ENCODE results near the gene UQCRHL. TPM values are rescaled to one million over a fixed set of nuclear protein-coding genes. Genes with fewer than 3 reads are reported as not detected.
A peak's percentile ranks its signal among the peaks of the same experiment; 100 is the strongest.
"Not testable (repeated sequence)": the region's sequence is repeated elsewhere in the genome, so short reads cannot be mapped to it uniquely, and the experiment has no call there.

Gene UQCRHL
- 5.4 and 6.4 TPM in 2 replicates for total RNA-seq (2014; rRNA removed; shearing (Covaris generic); ENCODE audit: low replicate concordance)

DNA sequence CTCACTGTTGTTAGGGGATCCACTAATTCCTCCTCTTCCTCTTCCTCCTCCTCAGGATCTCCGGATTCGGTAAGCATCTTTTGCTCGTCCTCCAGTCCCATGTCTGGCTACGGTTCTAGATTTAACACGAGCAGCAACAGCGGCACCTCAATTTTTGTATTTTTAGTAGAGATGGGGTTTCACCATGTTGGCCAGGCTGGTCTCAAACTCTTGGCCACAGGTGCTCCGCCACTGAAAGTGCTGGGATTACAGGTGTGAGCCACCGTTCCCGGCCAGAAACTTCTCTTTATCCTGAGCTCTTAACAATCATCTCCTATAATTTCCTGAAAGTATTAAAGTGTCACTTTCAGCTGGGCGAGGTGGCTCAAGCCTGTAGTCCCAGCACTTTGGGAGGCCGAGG lies at the start of gene UQCRHL:
UQCRHL (minus strand) TSS at position 101 of the 400 bp plus-strand sequence; CDS start at position 101, 0 bp downstream.
- H3K4me3 ChIP-seq (ENCODE audit: low read length); H3K9me3 ChIP-seq (ENCODE audit: low read length): not testable (repeated sequence)

DNA sequence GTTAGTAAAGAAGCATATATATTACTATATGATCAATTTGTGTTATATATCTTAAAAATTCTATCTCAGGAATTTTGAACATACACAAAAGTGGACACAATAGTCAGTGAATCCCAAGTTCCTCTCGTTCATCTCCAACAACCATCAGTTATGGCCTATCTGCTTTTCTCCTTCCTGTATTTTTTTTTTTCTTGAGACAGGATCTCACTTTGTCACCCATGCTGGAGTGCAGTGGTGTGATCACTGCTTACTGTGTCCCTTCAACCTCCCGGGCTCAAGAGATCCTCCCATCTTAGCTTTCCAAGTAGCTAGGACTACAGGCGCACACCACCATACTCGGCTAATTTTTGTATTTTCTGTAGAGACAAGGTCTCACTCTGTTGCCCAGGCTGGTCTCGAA lies 49.4 kb upstream of the UQCRHL start:
- H3K36me3 ChIP-seq (ENCODE audit: insufficient read depth, low read length) = no peaks in the 10 kb centered on the region
- no peak for DNase-seq
- H3K4me3 ChIP-seq (ENCODE audit: low read length) = no peak overlapping the region
- H3K9me2 ChIP-seq (replicated peaks; ENCODE audit: insufficient read depth, low read length) = no peaks in the 10 kb centered on the region
- peaks cover 17% of the 10 kb centered on the region for H3K4me1 ChIP-seq (ENCODE audit: low read length)
- peaks cover 88% of the 10 kb centered on the region for H3K79me2 ChIP-seq (ENCODE audit: low read length)
- H3K9me3 ChIP-seq (ENCODE audit: low read length) = no peaks in the 10 kb centered on the region
- no peak overlapping the region for H2AFZ ChIP-seq (ENCODE audit: low read length)
- no peaks in the 10 kb centered on the region for H3K27me3 ChIP-seq (ENCODE audit: low read length)
- no peak overlapping the region for H3K27ac ChIP-seq (ENCODE audit: low read length)
- H4K20me1 ChIP-seq (ENCODE audit: insufficient read depth, low read depth, low read length) = peaks cover 19% of the 10 kb centered on the region
- H3K9ac ChIP-seq (ENCODE audit: low read length) = no peak overlapping the region
- no peak overlapping the region for H3K4me2 ChIP-seq (ENCODE audit: low read depth, low read length, poor library complexity, severe bottlenecking)

More for the DNA sequence above, at the start of gene UQCRHL:
- not testable (repeated sequence) for DNase-seq; H4K20me1 ChIP-seq (ENCODE audit: insufficient read depth, low read depth, low read length); H3K27me3 ChIP-seq (ENCODE audit: low read length); H2AFZ ChIP-seq (ENCODE audit: low read length); H3K4me2 ChIP-seq (ENCODE audit: low read depth, low read length, poor library complexity, severe bottlenecking); H3K79me2 ChIP-seq (ENCODE audit: low read length); H3K36me3 ChIP-seq (ENCODE audit: insufficient read depth, low read length); H3K9ac ChIP-seq (ENCODE audit: low read length); H3K27ac ChIP-seq (ENCODE audit: low read length); H3K4me1 ChIP-seq (ENCODE audit: low read length); H3K9me2 ChIP-seq (replicated peaks; ENCODE audit: insufficient read depth, low read length)

DNA sequence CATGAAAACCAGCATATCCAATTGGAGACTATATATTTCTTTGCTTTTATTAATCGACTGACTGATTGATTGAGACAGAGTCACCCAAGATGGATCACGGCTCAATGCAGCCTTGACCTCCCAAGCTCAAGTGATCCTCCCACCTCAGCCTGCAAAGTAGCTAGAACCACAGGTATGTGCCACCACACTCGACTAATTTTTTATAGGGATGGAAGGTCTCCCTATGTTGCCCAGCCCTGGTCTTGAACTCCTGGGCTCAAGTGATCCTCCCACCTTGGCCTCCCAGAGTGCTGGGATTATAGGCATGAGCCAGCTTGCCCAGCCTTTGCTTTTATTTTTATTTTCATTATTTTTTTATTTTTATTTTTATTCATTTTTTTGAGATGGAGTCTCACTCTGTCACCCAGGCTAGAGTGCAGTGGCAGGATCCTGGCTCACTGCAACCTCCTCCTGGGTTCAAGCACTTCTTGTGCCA lies 45.4 kb upstream of the UQCRHL start:
- Histone ChIP-seq H3K9ac (ENCODE audit: low read length) (no peak overlapping the region), H3K4me2 (ENCODE audit: low read depth, low read length, poor library complexity, severe bottlenecking) (peak overlapping the region; percentile 86), H3K4me3 (ENCODE audit: low read length) (no peak overlapping the region), H3K36me3 (ENCODE audit: insufficient read depth, low read length) (no peaks in the 10 kb centered on the region), H3K9me2 (replicated peaks; ENCODE audit: insufficient read depth, low read length) (no peaks in the 10 kb centered on the region), H3K4me1 (ENCODE audit: low read length) (peaks cover 48% of the 10 kb centered on the region), H3K79me2 (ENCODE audit: low read length) (peaks cover 84% of the 10 kb centered on the region), H3K27ac (ENCODE audit: low read length) (no peak overlapping the region), H3K27me3 (ENCODE audit: low read length) (no peaks in the 10 kb centered on the region), H2AFZ (ENCODE audit: low read length) (no peak overlapping the region), H4K20me1 (ENCODE audit: insufficient read depth, low read depth, low read length) (peaks cover 37% of the 10 kb centered on the region), H3K9me3 (ENCODE audit: low read length) (no peaks in the 10 kb centered on the region)
- DNase-seq = no peak

DNA sequence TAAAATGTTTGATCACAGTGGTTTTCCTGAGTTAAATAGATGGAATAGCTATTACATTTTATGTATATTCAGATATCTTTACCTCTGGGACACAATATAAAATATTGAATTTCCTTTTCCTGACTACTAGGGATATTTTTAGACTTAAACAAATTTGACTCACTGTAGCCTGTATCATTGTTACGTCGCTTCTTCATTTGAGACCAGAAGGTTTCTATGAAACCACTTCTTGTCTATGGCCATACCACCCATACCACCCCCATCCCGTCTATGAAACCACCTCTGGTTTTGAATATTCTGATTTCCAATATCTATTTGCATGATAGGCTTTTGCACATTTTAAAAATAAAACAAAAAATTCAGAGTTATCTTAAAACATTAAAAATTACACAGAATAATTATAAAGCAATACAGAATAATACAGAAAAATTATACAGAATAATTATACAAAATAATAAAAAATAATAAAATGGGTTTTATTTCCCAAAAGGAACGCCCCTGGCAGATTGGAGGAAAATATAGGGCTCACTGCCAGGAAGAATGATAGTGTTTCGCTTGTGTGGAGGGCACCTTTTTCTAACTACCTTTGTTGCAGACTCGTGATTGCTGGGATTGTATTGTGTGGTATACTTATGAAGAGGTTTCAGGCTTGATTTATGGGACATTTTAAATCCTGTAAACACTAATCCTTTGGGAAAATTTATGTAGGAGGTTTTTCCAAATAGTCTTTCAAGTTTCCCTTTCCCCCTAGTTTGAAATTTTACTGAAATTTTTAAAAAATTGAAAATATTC lies 44.8 kb upstream of the UQCRHL start:
- H3K27me3 ChIP-seq (ENCODE audit: low read length) = no peaks in the 10 kb centered on the region
- no peaks in the 10 kb centered on the region for H3K36me3 ChIP-seq (ENCODE audit: insufficient read depth, low read length)
- H3K9me3 ChIP-seq (ENCODE audit: low read length) = no peaks in the 10 kb centered on the region
- H3K4me3 ChIP-seq (ENCODE audit: low read length) = no peak overlapping the region
- H3K27ac ChIP-seq (ENCODE audit: low read length) = no peak overlapping the region
- H2AFZ ChIP-seq (ENCODE audit: low read length) = no peak overlapping the region
- no peak overlapping the region for H3K9ac ChIP-seq (ENCODE audit: low read length)
- peak; percentile 67 for DNase-seq
- H3K4me1 ChIP-seq (ENCODE audit: low read length) = peaks cover 49% of the 10 kb centered on the region
- no peaks in the 10 kb centered on the region for H3K9me2 ChIP-seq (replicated peaks; ENCODE audit: insufficient read depth, low read length)
- H3K4me2 ChIP-seq (ENCODE audit: low read depth, low read length, poor library complexity, severe bottlenecking) = peak overlapping the region; percentile 86
- peaks cover 80% of the 10 kb centered on the region for H3K79me2 ChIP-seq (ENCODE audit: low read length)
- H4K20me1 ChIP-seq (ENCODE audit: insufficient read depth, low read depth, low read length) = peaks cover 37% of the 10 kb centered on the region

DNA sequence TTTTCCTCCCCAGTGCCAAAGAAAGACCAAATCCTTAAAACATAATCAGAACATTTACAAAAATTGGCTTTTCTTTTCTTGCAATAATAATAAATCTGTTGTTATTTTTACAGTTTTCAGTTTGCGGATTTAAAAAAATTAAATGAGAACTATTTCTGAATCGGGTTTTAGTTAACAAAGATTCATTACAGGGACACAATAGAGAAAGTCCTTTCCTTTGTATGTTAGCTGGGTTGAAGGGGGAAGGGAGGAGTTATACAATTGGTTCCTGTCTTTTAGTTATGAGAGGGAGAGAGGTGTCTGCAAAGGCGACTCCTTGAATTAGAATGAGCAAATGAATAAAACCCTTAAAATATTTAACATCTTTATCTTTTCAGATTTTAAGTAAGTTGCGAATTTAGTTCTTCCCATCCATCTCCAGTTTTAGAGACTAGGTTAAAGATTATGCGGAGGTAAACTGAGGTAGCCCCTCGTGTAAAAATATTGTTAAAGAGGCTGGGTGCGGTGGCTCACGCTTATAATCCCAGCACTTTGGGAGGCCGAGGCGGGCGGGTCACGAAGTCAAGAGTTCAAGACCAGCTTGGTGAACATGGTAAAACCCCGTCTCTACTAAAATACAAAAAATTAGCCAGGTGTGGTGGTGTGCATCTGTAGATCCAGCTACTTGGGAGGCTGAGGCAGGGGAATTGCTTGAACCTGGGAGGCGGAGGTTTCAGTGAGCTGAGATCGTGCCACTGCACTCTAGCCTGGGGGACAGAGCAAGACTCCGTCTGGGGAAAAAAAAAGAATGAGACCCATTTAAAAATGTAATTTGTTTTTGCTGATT lies 44.0 kb upstream of the UQCRHL start:
- Histone ChIP-seq H2AFZ (ENCODE audit: low read length) (no peak overlapping the region), H3K9me2 (replicated peaks; ENCODE audit: insufficient read depth, low read length) (no peaks in the 10 kb centered on the region), H3K27ac (ENCODE audit: low read length) (no peak overlapping the region), H3K9me3 (ENCODE audit: low read length) (no peaks in the 10 kb centered on the region), H3K36me3 (ENCODE audit: insufficient read depth, low read length) (no peaks in the 10 kb centered on the region), H3K27me3 (ENCODE audit: low read length) (no peaks in the 10 kb centered on the region), H3K4me1 (ENCODE audit: low read length) (peaks cover 57% of the 10 kb centered on the region), H3K4me2 (ENCODE audit: low read depth, low read length, poor library complexity, severe bottlenecking) (peak overlapping the region; percentile 86), H3K9ac (ENCODE audit: low read length) (no peak overlapping the region), H4K20me1 (ENCODE audit: insufficient read depth, low read depth, low read length) (peaks cover 37% of the 10 kb centered on the region), H3K4me3 (ENCODE audit: low read length) (no peak overlapping the region), H3K79me2 (ENCODE audit: low read length) (peaks cover 72% of the 10 kb centered on the region)
- no peak for DNase-seq

DNA sequence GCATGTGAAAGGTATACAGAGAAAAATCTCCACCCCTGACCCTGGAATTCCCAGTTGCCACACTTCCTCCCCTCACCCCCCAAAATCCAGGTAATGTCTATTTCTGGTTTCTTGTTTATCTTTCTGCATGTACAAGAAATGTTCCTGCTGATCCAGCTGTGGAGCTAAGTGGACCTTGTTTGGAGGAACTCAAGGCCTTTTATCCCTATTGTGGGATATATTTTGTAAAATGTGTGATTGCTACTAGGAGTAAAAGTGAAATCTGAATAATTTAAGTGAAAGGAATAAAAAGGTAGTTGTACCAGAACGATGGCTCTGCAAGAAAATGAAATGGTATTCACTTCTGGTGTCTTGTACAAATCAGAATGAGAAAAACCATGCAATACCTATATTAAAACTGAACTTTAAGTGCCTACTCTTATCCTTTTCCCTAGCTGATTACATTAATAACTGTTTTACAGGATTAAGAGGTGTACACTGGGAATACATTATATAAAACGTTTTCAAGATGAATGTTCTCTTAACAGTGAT lies 43.1 kb upstream of the UQCRHL start:
- no peak overlapping the region for H3K27ac ChIP-seq (ENCODE audit: low read length)
- peaks cover 37% of the 10 kb centered on the region for H4K20me1 ChIP-seq (ENCODE audit: insufficient read depth, low read depth, low read length)
- H3K4me1 ChIP-seq (ENCODE audit: low read length) = peaks cover 66% of the 10 kb centered on the region
- DNase-seq = no peak
- peaks cover 63% of the 10 kb centered on the region for H3K79me2 ChIP-seq (ENCODE audit: low read length)
- no peak overlapping the region for H3K9ac ChIP-seq (ENCODE audit: low read length)
- no peaks in the 10 kb centered on the region for H3K9me2 ChIP-seq (replicated peaks; ENCODE audit: insufficient read depth, low read length)
- no peaks in the 10 kb centered on the region for H3K36me3 ChIP-seq (ENCODE audit: insufficient read depth, low read length)
- 0 out of 2 replicates have a peak overlapping the region, but pooled peaks have one; percentile 2 for H3K4me3 ChIP-seq (ENCODE audit: low read length)
- H2AFZ ChIP-seq (ENCODE audit: low read length) = no peak overlapping the region
- H3K27me3 ChIP-seq (ENCODE audit: low read length) = no peaks in the 10 kb centered on the region
- H3K9me3 ChIP-seq (ENCODE audit: low read length) = no peaks in the 10 kb centered on the region
- peak overlapping the region; percentile 86 for H3K4me2 ChIP-seq (ENCODE audit: low read depth, low read length, poor library complexity, severe bottlenecking)

- DNase-seq = no peak
- peaks cover 56% of the 10 kb centered on the region for H3K79me2 ChIP-seq (ENCODE audit: low read length)
- peak overlapping the region; percentile 72 for H3K4me3 ChIP-seq (ENCODE audit: low read length)
- no peaks in the 10 kb centered on the region for H3K36me3 ChIP-seq (ENCODE audit: insufficient read depth, low read length)
- H3K4me1 ChIP-seq (ENCODE audit: low read length) = peaks cover 67% of the 10 kb centered on the region
- H3K27me3 ChIP-seq (ENCODE audit: low read length) = no peaks in the 10 kb centered on the region
- no peaks in the 10 kb centered on the region for H3K9me3 ChIP-seq (ENCODE audit: low read length)
- H3K4me2 ChIP-seq (ENCODE audit: low read depth, low read length, poor library complexity, severe bottlenecking) = peak overlapping the region; percentile 86
- H3K9me2 ChIP-seq (replicated peaks; ENCODE audit: insufficient read depth, low read length) = no peaks in the 10 kb centered on the region
- no peak overlapping the region for H3K27ac ChIP-seq (ENCODE audit: low read length)
- peak overlapping the region; percentile 81 for H3K9ac ChIP-seq (ENCODE audit: low read length)
- H4K20me1 ChIP-seq (ENCODE audit: insufficient read depth, low read depth, low read length) = peaks cover 32% of the 10 kb centered on the region
- no peak overlapping the region for H2AFZ ChIP-seq (ENCODE audit: low read length)
Measured at GRCh38 chr1:15849775-15850324, 42.4 kb upstream of the UQCRHL start.
